Suppressor macrophage treated with lipopolysaccharide for 1 hour (primary cell): ENCODE results near the gene NRARP.

Experiments used
- DNase-seq, 3 donors: peaks; one replicate each; pipeline ENCODE4 v3.0.0-alpha.2; 2020 to 2022

The NRARP gene

DNA sequence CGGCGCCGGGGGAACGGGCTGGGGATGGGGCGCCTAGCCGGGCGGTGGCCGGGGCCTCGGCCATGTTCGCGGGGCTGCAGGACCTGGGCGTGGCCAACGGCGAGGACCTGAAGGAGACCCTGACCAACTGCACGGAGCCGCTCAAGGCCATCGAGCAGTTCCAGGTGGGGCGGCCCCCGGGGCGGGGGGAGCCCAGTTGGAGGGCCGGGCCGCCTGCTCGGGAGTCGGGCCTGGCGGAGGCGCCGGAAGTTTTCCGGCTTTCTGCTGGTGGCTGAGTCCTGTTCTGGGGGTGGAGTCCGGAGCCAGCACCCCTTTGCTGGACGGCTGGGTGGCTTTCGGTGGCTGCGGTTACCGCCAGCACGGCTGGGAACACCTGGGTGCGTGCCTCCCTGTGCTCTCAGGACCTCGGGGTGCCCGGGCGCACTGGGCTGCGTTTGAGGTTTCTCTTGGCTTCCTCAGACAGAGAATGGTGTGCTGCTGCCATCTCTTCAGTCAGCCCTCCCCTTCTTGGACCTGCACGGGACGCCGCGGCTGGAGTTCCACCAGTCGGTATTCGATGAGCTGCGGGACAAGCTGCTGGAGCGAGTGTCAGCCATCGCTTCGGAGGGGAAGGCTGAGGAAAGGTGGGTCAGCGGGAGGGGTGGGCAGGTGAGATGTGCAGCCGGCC is 46.5 kb downstream of the NRARP start:
- DNase-seq, result no peak

DNA sequence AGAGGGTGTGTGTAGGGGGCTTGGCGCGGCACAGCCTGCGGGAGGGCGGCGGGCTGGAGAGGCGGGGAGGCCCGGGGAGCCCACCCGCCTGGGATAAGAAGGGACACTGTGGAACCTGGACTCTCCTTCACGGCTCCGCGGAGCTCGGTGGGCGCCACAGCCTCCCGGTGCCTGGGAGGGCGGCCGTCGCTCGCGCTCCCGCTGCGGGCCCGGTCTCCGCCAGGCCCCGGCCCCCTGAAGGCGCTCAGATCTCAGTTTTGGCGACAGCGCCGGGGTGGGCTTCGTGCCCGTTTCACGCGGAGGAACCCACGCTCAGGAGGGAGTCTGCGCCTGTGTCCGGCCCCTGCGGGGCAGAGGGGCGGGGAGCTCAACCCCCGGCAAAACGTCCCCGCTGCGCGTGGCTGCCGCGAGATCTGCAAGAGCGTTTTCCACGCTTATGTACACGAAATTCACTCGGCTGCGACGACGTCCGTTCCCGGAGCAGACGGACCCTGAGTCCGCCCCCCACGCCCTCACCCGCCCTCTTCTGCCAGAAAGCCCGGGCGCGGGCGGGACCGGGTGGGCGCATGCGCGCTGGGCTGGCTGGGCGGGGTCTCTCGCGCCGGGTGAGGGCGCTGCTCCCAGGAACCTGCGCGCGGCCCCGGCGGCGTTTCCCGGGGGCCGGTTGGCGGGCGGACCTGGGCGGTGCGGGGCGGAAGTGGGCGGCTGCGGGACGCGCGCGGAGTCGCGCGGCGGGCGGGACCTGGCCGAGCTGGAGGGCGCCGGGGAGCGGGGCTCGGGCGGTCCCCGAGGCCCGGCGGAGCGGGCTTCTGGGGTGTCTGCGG is 47.2 kb downstream of the NRARP start, which contains the start of gene NELFB:
NELFB (plus strand) TSS at position 704 of the 824 bp plus-strand sequence.
- DNase-seq, result peak; percentile 90 to 97 (median 96)

DNA sequence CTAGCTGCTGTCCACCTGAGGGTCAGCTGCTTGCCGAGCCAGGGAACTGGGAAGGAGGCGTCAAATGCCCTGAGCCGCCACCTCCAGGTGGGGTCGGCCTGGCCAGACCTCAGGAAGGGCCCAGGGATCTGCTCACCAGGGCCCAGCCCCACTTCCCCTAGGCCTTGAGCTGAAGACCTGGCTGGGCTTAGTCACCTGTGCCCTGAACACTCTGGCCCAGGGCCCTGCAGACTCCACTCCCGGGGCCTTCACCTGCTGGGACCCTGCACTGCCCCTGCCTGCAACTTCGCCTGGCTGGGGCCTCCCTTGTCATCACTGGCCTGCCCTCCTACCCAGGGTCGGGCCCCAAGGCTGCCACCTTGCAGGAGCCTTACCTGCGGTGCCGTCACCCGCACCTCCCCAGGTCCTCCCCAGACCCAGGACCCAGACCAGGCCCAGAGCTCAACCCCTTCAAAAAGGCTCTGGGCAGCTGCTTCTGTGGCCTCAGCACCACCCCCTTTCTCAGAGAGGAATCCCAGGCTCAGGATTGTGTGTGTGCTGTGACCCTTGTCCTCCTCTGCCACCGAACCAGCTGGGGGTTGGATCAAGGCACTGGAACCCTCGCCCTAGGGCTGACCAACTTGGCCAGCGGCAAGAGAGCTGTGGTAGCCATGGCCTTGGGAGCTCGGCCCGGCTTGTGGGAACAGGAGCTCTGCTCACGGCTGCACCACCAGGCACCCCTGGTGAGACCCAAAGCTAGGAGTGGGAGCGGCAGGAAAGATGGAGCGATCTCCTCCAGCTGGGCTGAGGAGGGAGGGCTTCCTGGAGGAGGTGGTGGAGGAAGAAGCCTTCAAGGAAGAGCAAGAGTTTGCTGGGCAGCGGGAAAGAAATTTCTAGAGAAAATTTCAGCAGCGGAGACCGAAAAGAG is 48.1 kb downstream of the NRARP start:
- no peak for DNase-seq

DNA sequence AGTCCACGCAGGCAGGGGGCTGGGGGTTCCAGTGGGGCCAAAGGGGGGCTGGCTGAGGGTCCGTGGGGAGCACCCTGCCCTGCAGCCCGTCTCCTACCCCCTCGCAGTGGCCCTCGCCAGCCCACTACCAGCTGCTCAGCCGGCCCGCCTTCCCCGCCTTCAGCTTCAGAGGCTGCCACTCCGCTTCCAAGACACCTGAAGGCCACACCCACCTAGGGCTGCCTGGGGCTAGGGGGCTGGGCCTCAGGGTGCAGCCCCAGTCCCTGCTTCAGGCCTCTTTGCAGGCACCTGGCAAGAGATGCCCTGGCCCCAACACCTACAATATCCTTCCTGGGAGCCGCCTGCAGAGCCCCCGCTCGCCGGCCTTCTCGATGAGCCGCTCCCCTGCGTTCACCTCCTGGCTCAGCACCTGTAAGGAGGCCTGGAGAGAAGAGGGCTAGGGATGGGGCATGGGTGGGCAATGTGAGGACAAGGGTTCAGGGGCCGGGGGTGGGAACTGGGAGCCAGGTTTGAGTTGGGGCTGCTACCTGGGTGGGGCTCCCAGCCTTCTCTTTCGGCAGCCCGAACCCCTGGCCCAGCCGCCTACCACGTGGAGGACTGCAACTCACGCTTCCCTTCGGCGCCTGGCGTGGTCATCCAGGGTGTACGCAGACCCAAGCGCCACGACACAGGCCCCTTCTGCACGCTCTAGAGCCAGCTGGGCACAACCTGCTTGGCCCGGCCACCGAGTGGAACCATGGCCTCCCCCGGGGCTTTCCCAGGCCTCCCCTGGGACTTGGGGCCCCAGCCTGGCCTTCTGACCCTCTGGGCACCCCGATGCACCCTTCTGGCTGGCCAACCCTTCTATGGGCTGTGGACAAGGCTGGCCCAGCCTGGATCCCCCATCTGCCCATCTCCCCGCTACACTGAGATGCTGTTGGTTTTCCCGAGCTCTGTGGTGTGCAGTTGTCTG is 49.2 kb downstream of the NRARP start:
- no peak for DNase-seq

DNA sequence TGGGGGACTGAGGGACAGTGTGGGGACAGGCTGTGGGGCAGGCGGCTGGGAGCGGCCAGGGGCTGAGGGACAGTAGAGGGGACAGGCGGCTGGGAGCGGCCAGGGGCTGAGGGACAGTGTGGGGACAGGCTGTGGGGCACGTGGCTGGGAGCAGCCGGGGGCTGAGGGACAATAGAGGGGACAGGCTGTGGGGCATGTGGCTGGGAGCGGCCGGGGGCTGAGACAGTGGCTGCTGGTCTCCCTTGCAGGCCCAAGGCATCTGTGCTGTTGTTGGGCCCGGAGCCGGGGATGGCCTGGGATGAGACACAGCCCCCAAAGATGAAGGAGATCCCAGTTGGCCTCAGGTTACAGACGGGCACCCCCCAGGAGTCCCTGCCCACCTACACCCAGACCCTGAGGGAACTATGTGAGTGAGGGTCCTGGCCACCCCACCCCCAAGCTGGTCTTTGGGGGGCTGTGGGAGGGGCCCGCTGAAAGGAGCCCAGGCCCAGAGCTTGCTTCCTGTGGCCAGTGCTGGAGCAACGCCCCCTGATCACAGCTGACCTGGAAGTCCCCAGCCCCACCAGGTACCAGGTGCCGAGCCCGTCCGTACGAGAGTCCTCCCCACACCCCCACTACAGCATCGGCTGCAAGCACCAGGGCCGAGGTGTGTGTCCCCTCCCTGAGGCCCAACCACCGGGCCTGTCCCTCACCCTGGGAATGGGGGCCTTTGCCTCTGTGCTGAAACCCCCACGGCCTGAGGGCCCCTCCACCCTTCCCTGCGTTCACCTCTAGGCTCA is 50.4 kb downstream of the NRARP start:
- DNase-seq, result no peak

DNA sequence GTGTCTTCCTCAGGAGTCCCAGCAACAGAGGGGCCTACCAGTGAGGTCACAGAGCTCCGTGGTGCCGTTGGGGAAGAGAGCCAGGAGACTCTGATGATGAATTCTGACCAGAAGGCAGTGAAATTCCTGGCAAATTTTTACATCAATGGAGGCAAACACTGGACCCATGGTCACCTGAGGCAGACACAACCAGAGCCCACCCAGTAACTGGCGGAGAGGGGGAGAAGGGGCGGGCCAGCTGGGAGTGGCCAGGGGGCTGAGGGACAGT is 50.9 kb downstream of the NRARP start, which contains the start of gene STPG3:
STPG3 (plus strand) TSS at position 93 of the 268 bp plus-strand sequence; CDS start at position 94, 1 bp downstream.
- no peak for DNase-seq

DNA sequence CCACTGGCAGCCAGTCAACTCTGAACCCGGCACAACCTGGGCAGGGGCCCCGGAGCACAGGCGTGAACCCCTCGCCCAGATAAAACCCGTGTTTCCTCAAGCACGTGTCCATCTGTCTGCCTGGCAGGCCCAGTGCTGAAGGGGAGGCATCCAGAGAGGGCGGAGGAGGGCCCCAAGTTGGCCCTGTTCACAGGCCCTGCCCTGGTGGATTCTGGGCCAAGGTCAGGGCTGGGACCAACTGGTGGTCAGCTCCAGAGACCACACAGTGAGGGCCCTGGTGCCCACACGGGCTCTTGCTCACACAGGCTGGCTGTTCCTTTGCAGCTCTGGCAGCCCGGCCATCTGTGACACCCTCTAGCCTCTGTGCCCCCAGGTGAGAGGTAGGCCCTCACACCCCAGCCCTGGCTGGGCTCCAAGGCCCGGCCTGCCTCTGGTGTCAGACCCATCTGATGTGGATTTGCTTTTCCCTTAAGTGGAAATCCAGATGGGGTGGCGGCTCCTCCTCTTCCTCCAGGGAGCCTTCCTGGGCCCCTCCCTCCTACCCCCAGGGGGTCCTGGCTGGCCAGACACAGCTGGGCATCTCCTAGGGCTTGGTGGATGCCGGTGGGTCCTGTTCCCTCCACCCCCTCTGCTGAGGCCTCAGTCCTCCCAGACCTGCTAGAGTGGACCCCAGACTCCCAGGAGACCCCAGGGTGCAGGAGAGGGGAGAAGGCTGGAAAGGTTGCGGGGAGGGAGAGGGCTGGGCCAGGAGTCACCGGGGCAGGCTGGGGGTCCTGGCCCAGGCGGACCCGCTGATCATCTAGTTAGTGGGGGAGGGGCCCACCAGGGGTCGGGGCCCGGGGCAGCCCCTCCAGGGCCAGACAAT is 51.5 kb downstream of the NRARP start:
- no peak for DNase-seq
